Astrocyte (in vitro differentiated cells and primary cell): Measurements from ENCODE around the gene C6orf62.

Experiments
- CTCF ChIP-seq: IDR thresholded peaks from 2 replicates; pipeline ENCODE4 v1.5.1; 2011; ENCODE audit warnings: low read depth, mild to moderate bottlenecking, inconsistent platforms, low read length, moderate library complexity; ENCODE audit not compliant: insufficient read depth
- EZH2 ChIP-seq: IDR thresholded peaks from 2 replicates; pipeline ENCODE4 v1.6.1; 2012; ENCODE audit warnings: mild to moderate bottlenecking, low read length, inconsistent platforms; ENCODE audit not compliant: insufficient read depth

- TF ChIP-seq CTCF (no peak), EZH2 (no peak)
Measured at GRCh38 chr6:24686408-24686807, 32.5 kb downstream of the C6orf62 start.
